Stimulated activated CD8-positive, alpha-beta memory T cell treated with anti-CD3 and anti-CD28 coated beads, Interleukin-7, amount 100 ng/mL, for 48 hours (primary cell): Measurements from ENCODE around the gene FAM124A.
"Not testable (repeated sequence)": the region's sequence is repeated elsewhere in the genome, so short reads cannot be mapped to it uniquely, and the experiment has no call there.

Source experiments
- DNase-seq, 2 donors: peaks; one replicate each; pipeline ENCODE4 v3.0.0-alpha.2; 2020; ENCODE audit warnings: low read depth in 1 of 2; ENCODE audit errors: extremely low read depth in 1 of 2

The FAM124A gene

GRCh38 chr13:51267622-51268021 is 45.4 kb downstream of the FAM124A start:
- no peak for DNase-seq

- DNase-seq: no peak
Measured at GRCh38 chr13:51269039-51269438, 46.8 kb downstream of the FAM124A start.

GRCh38 chr13:51270623-51271415 is 48.6 kb downstream of the FAM124A start:
- no peak for DNase-seq

- DNase-seq: no peak
Measured at GRCh38 chr13:51271528-51272085, 49.4 kb downstream of the FAM124A start.

GRCh38 chr13:51275101-51275500 is 52.9 kb downstream of the FAM124A start:
- DNase-seq: no peak

- DNase-seq: no peak
Measured at GRCh38 chr13:51276636-51277035, 54.4 kb downstream of the FAM124A start.

- DNase-seq: no peak
Measured at GRCh38 chr13:51277928-51278327, 55.7 kb downstream of the FAM124A start.

GRCh38 chr13:51278426-51279130 is 56.4 kb downstream of the FAM124A start:
- DNase-seq: no peak

- no peak for DNase-seq
Measured at GRCh38 chr13:51280379-51280940, 58.3 kb downstream of the FAM124A start.

- no peak for DNase-seq
Measured at GRCh38 chr13:51282322-51282721, 60.1 kb downstream of the FAM124A start.

GRCh38 chr13:51282923-51283322 is 60.7 kb downstream of the FAM124A start:
- not testable (repeated sequence) for DNase-seq

GRCh38 chr13:51283371-51283770 is 61.2 kb downstream of the FAM124A start:
- no peak for DNase-seq

- no peak for DNase-seq
Measured at GRCh38 chr13:51284339-51284738, 62.1 kb downstream of the FAM124A start.

- DNase-seq: peak; percentile 48 to 55
Measured at GRCh38 chr13:51286135-51287002, 64.2 kb downstream of the FAM124A start.

GRCh38 chr13:51287758-51288157 is 65.6 kb downstream of the FAM124A start:
- no peak for DNase-seq

GRCh38 chr13:51288254-51288653 is 66.1 kb downstream of the FAM124A start:
- DNase-seq: not testable (repeated sequence)

- no peak for DNase-seq
Measured at GRCh38 chr13:51291341-51291740, 69.1 kb downstream of the FAM124A start.

- DNase-seq: no peak
Measured at GRCh38 chr13:51292000-51292565, 69.9 kb downstream of the FAM124A start.

GRCh38 chr13:51297556-51297955 is 75.4 kb downstream of the FAM124A start:
- DNase-seq: no peak

- DNase-seq: no peak
Measured at GRCh38 chr13:51298812-51299211, 76.6 kb downstream of the FAM124A start.
